Measurements from ENCODE around the gene PPP4C. TPM values are rescaled to one million over a fixed set of nuclear protein-coding genes. Genes with fewer than 3 reads are reported as not detected.

Gene PPP4C
- polyA plus RNA-seq, 1 donor from 2014 or later = 173 TPM

DNA sequence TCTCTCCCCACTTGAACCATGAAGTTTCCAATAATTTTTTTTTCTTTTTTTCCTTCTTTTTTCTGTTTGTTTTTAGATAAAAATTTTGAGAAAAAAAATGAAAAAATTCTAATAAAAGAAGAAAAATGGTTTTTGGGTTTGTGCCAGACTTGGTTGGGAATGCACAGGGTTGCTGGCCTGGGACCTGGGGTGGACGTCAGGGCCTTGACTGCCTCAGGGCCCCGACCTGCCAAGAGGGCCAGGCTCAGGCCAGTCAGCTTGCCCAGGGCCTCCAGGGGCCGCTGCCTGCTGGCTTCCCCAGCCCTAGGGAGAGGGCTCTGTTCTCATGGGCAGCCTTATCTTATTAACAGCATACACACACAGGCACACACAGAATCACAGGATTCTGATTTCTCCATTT lies 9.5 kb downstream of the PPP4C start:
- Histone ChIP-seq H3K36me3 (ENCODE audit: insufficient read depth, low read length) (peaks cover 5% of the 10 kb centered on the region), H3K79me2 (replicated peaks; ENCODE audit: insufficient read depth, low read length) (no peaks in the 10 kb centered on the region), H2AFZ (ENCODE audit: low read depth, low read length) (no peak overlapping the region), H3F3A (ENCODE audit: insufficient read depth, low read length, poor library complexity, severe bottlenecking) (no peaks in the 10 kb centered on the region), H3K4me2 (ENCODE audit: low read length) (no peak overlapping the region), H3K9me3 (ENCODE audit: low read length) (no peaks in the 10 kb centered on the region), H3K27me3 (ENCODE audit: insufficient read depth, low read depth, low read length) (no peaks in the 10 kb centered on the region), H4K20me1 (ENCODE audit: insufficient read depth) (no peaks in the 10 kb centered on the region), H3K4me3 (ENCODE audit: low read length) (no peak overlapping the region), H3K27ac (ENCODE audit: low read length) (no peak overlapping the region), H3K9ac (ENCODE audit: low read length) (no peak overlapping the region), H3K9me2 (ENCODE audit: insufficient read depth, low read length) (no peaks in the 10 kb centered on the region)
- TF ChIP-seq, protein P1, sequence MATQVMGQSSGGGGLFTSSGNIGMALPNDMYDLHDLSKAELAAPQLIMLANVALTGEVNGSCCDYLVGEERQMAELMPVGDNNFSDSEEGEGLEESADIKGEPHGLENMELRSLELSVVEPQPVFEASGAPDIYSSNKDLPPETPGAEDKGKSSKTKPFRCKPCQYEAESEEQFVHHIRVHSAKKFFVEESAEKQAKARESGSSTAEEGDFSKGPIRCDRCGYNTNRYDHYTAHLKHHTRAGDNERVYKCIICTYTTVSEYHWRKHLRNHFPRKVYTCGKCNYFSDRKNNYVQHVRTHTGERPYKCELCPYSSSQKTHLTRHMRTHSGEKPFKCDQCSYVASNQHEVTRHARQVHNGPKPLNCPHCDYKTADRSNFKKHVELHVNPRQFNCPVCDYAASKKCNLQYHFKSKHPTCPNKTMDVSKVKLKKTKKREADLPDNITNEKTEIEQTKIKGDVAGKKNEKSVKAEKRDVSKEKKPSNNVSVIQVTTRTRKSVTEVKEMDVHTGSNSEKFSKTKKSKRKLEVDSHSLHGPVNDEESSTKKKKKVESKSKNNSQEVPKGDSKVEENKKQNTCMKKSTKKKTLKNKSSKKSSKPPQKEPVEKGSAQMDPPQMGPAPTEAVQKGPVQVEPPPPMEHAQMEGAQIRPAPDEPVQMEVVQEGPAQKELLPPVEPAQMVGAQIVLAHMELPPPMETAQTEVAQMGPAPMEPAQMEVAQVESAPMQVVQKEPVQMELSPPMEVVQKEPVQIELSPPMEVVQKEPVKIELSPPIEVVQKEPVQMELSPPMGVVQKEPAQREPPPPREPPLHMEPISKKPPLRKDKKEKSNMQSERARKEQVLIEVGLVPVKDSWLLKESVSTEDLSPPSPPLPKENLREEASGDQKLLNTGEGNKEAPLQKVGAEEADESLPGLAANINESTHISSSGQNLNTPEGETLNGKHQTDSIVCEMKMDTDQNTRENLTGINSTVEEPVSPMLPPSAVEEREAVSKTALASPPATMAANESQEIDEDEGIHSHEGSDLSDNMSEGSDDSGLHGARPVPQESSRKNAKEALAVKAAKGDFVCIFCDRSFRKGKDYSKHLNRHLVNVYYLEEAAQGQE (IDR thresholded peaks at IDR 0.05; ENCODE audit: borderline replicate concordance) = no peak
- TF ChIP-seq RAD21 (conservative IDR thresholded peaks at IDR 0.05) = no peak
- no peak for TF ChIP-seq CTCF (IDR thresholded peaks at IDR 0.05; ENCODE audit: poor library complexity, severe bottlenecking)
- TF ChIP-seq EZH2 (IDR thresholded peaks at IDR 0.05; ENCODE audit: borderline replicate concordance, insufficient read depth, low read length, poor library complexity, severe bottlenecking) = no peak
- no peak for TF ChIP-seq SMC3 (conservative IDR thresholded peaks at IDR 0.05; ENCODE audit: poor library complexity)
- TF ChIP-seq EP300 (conservative IDR thresholded peaks at IDR 0.05; ENCODE audit: poor library complexity, severe bottlenecking) = no peak
- TF ChIP-seq MXI1 (conservative IDR thresholded peaks at IDR 0.05; ENCODE audit: poor library complexity, severe bottlenecking) = no peak
- TF ChIP-seq TAF1 (IDR thresholded peaks at IDR 0.05; ENCODE audit: low read depth) = no peak
- TF ChIP-seq POLR2AphosphoS5 (IDR thresholded peaks at IDR 0.05) = no peak

- no peaks in the 10 kb centered on the region for H3K9me2 ChIP-seq (ENCODE audit: insufficient read depth, low read length)
- no peaks in the 10 kb centered on the region for H3K9me3 ChIP-seq (ENCODE audit: low read length)
- H2AFZ ChIP-seq (ENCODE audit: low read depth, low read length) = no peak overlapping the region
- H3K27me3 ChIP-seq (ENCODE audit: insufficient read depth, low read depth, low read length) = no peaks in the 10 kb centered on the region
- no peak for TF ChIP-seq POLR2AphosphoS5 (IDR thresholded peaks at IDR 0.05)
- no peak overlapping the region for H3K4me2 ChIP-seq (ENCODE audit: low read length)
- H3K36me3 ChIP-seq (ENCODE audit: insufficient read depth, low read length) = peaks cover 5% of the 10 kb centered on the region
- H3F3A ChIP-seq (ENCODE audit: insufficient read depth, low read length, poor library complexity, severe bottlenecking) = no peaks in the 10 kb centered on the region
- H3K27ac ChIP-seq (ENCODE audit: low read length) = no peak overlapping the region
- no peaks in the 10 kb centered on the region for H3K79me2 ChIP-seq (replicated peaks; ENCODE audit: insufficient read depth, low read length)
- H3K4me3 ChIP-seq (ENCODE audit: low read length) = no peak overlapping the region
- H3K9ac ChIP-seq (ENCODE audit: low read length) = no peak overlapping the region
- no peaks in the 10 kb centered on the region for H4K20me1 ChIP-seq (ENCODE audit: insufficient read depth)
These were observed 10.0 kb downstream of the PPP4C start for GRCh38 chr16:30085820-30086219.

Data from neural cell (in vitro differentiated cells).